GM12878 (cell line): Measurements from ENCODE around the gene DENND1A. TPM values are rescaled to one million over a fixed set of nuclear protein-coding genes. Genes with fewer than 3 reads are reported as not detected.

ENCODE experiments used
- ATAC-seq: fragments of 200-7000 bp; cut with Tn5 transposase; 3 replicates; pipeline ENCODE4 v1.9.1; 2020; ENCODE audit warnings: mild to moderate bottlenecking, moderate library complexity
- BruUV-seq: library from RNA; stranded (reverse); fragments of 400-500 nt; replicated peaks from 2 replicates; lab custom pipeline; 2021; lab: Mats Ljungman, UMichigan
- CTCF ChIA-PET: fragments of 300-600 bp; sonication (Branson Sonifier 250); formaldehyde crosslinking; extraction: SDS; loops from one replicate; lab custom pipeline; 2021; ENCODE audit warnings: inconsistent platforms; lab: Yijun Ruan, JAX
- POLR2A ChIA-PET: fragments of 350-600 bp; formaldehyde crosslinking; extraction: SDS; loops from one replicate; lab custom pipeline; 2021; ENCODE audit warnings: inconsistent platforms; lab: Charles Lee
- RAD21 ChIA-PET: fragments of 300-600 bp; sonication (Branson Sonifier 250); formaldehyde crosslinking; loops from one replicate; lab custom pipeline; 2023; ENCODE audit warnings: antibody characterized with exemption; ENCODE audit not compliant: unreplicated experiment; lab: Charles Lee
- SMC1A ChIA-PET: fragments of 300-600 bp; sonication (Branson Sonifier 250); formaldehyde crosslinking; loops from one replicate; lab custom pipeline; 2023; ENCODE audit not compliant: unreplicated experiment, uncharacterized antibody; lab: Charles Lee
- DNase-seq: peaks from one replicate; pipeline ENCODE4 v3.0.0-alpha.2; 2011; ENCODE audit warnings: low read depth, low spot score
- FAIRE-seq: peaks from 3 replicates; lab custom pipeline; 2011; peaks lifted over from hg19 to GRCh38; lab: Jason Lieb, UNC
- H2AFZ ChIP-seq: 2 replicates; pipeline ENCODE4 v1.6.0; 2011; ENCODE audit warnings: low read depth, low read length, control low read depth; ENCODE audit not compliant: control insufficient read depth
- H3K27ac ChIP-seq: 2 replicates; pipeline ENCODE4 v1.5.1; 2011; ENCODE audit warnings: control low read depth; ENCODE audit not compliant: control insufficient read depth, insufficient read depth
- H3K27me3 ChIP-seq, 2 experiments: replicated peaks in 1 of 2; 2 replicates each; pipeline versions ENCODE4 v1.6.0 to v1.6.1; 2011; ENCODE audit warnings: low read length in 1 of 2; ENCODE audit not compliant: control insufficient read depth in 2 of 2, insufficient read depth in 2 of 2
- H3K36me3 ChIP-seq, 2 experiments: 2 replicates each; pipeline ENCODE4 v1.5.1; 2011; ENCODE audit warnings: low read length in 1 of 2; ENCODE audit not compliant: control insufficient read depth in 2 of 2, insufficient read depth in 2 of 2
- H3K4me1 ChIP-seq: 2 replicates; pipeline ENCODE4 v1.6.1; 2011; ENCODE audit warnings: mild to moderate bottlenecking, low read length, moderate library complexity, mixed read lengths; ENCODE audit not compliant: control insufficient read depth, insufficient read depth
- H3K4me2 ChIP-seq: 2 replicates; pipeline ENCODE4 v1.6.0; 2011; ENCODE audit warnings: control low read depth; ENCODE audit not compliant: control insufficient read depth, insufficient read depth
- H3K4me3 ChIP-seq: fragments of 200-600 bp; sonication (generic); 2 replicates; pipeline ENCODE4 v1.5.1; 2016
- H3K79me2 ChIP-seq: 2 replicates; pipeline ENCODE4 v1.6.0; 2011; ENCODE audit warnings: low read length; ENCODE audit not compliant: control insufficient read depth, insufficient read depth
- H3K9ac ChIP-seq: 2 replicates; pipeline ENCODE4 v1.8.0; 2011; ENCODE audit warnings: low read length, control low read depth, mixed read lengths; ENCODE audit not compliant: control insufficient read depth, insufficient read depth
- H3K9me3 ChIP-seq: replicated peaks from 3 replicates; pipeline ENCODE4 v1.5.1; 2011; ENCODE audit warnings: mild to moderate bottlenecking, low read length; ENCODE audit not compliant: control insufficient read depth, insufficient read depth
- H4K20me1 ChIP-seq: 2 replicates; pipeline ENCODE4 v1.6.0; 2011; ENCODE audit not compliant: control insufficient read depth, insufficient read depth
- BCL3 ChIP-seq: IDR thresholded peaks from 2 replicates; pipeline ENCODE4 v1.6.1; 2011; ENCODE audit warnings: borderline replicate concordance, low read depth, mild to moderate bottlenecking, moderate library complexity, low read length; ENCODE audit not compliant: insufficient read depth, poor library complexity, severe bottlenecking
- EED ChIP-seq: sonication (generic); IDR thresholded peaks from 2 replicates; pipeline ENCODE4 v1.6.1; 2016; ENCODE audit warnings: antibody characterized with exemption, low read depth
- WGBS: methylation state at CpG from one replicate; pipeline ENCODE4 v1.1.6; 2016; ENCODE audit warnings: low lambda C conversion rate; ENCODE audit not compliant: insufficient replicate concordance, insufficient coverage; ENCODE audit errors: missing lambda C conversion rate; 5-methylcytosine and 5-hydroxymethylcytosine counted together
- in situ Hi-C: fragments of 300-500 bp; cut with MboI; formaldehyde crosslinking; loops from 9 replicates; pipeline ENCODE4 v1.14.3; 2018; ENCODE audit warnings: mixed read lengths
- intact Hi-C: fragments of 100-400 bp; cut with micrococcal nuclease; formaldehyde crosslinking; loops from one replicate; pipeline ENCODE4 v1.14.2; 2022; ENCODE audit not compliant: unreplicated experiment
- polyA plus RNA-seq, 11 experiments: library from polyadenylated mRNA; depleted of rRNA in 4 of 11; unstranded in 6 of 11; stranded (reverse) in 5 of 11; fragments of >200 nt; fragmentation: Nextera tagmentation in 4 of 11; fragmentation: Illumina TruSeq in 1 of 11; extraction: Ambion mirVana in 4 of 11; extraction: Trizol in 1 of 11; gene quantifications; 1 replicate in 1 of 11; 2 replicates in 10 of 11; pipeline versions ENCODE4 v1.2.1 to v1.2.3, GENCODE V29; 2011 to 2016; ENCODE audit warnings: inconsistent platforms in 2 of 11, missing spikeins in 2 of 11, low read depth in 1 of 11
- total RNA-seq, 4 experiments: library from RNA; depleted of rRNA in 3 of 4; stranded (reverse); fragments of >200 nt in 3 of 4; fragmentation: Illumina TruSeq in 1 of 4; extraction: Trizol in 1 of 4; gene quantifications; 2 replicates each; pipeline versions ENCODE4 v1.2.1 to v1.2.3, GENCODE V29; 2013 to 2021

Gene DENND1A
- total and polyA plus RNA-seq, 10 of the 15 experiments (the other 5 are each of a cell fraction or from before 2014, with no cell fraction given), result 14.1 to 48.6 (median 35.2) TPM

- Histone ChIP-seq H3K9me3 (no peaks in the 10 kb centered on the region), H2AFZ (no peak overlapping the region), H3K36me3 (no peaks in the 10 kb centered on the region; a peak in 1 of 4 replicates), H3K9ac (no peak overlapping the region), H3K4me3 (no peak overlapping the region), H3K4me1 (no peaks in the 10 kb centered on the region), H3K27me3 (no peaks in the 10 kb centered on the region), H3K27ac (no peak overlapping the region), H4K20me1 (no peaks in the 10 kb centered on the region), H3K79me2 (no peaks in the 10 kb centered on the region), H3K4me2 (no peak overlapping the region)
- ChIA-PET RAD21 (no interaction called here), POLR2A (no interaction called here), SMC1A (interaction anchor here (1.1 to 1.5 kb wide), 2 partner anchors 490 to 492 kb away, joined by 3 read pairs; no protein-coding TSS in a partner anchor), CTCF (interaction anchor here (1.4 kb wide), 1 partner anchor 12 kb away, joined by 3 read pairs; no protein-coding TSS in a partner anchor)
- WGBS, result 99% methylated on average over 9 of the region's 9 CpGs
- intact Hi-C loops, result loop anchor here (10.0 kb wide), 1 partner anchor 196 kb away; no protein-coding TSS in a partner anchor
- BruUV-seq, result no TSS peak
- ATAC-seq (no peak), FAIRE-seq (no peak), DNase-seq (no peak)
- TF ChIP-seq EED (no peak), BCL3 (peak; percentile 80)
- in situ Hi-C loops, result loop anchor here (5.0 kb wide), 1 partner anchor 483 kb away; no protein-coding TSS in a partner anchor
Measured at GRCh38 chr9:123548741-123549545, 381.0 kb downstream of the DENND1A start.
